ENCODE results near the gene ARHGEF38.

DNA sequence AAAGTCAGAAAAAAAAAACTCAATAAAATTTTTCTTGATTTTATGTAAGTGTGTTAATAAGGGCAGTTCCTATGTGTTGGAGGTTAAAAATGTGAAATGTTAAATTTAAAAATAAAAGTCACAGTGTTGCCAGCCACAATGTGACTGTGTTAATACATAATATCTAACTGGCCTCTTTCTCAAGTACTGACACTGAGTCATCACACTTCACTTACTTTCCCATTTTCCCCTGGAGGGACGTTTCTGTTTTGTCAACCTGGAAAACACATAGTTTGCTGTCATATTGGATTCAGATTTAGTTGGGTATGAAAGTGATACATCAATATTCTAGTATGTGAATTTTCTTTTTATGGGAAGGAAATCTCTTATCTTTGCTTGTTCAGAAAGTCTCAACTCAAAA, 46.4 kb downstream of the ARHGEF38 start:
- TF ChIP-seq, protein P1, sequence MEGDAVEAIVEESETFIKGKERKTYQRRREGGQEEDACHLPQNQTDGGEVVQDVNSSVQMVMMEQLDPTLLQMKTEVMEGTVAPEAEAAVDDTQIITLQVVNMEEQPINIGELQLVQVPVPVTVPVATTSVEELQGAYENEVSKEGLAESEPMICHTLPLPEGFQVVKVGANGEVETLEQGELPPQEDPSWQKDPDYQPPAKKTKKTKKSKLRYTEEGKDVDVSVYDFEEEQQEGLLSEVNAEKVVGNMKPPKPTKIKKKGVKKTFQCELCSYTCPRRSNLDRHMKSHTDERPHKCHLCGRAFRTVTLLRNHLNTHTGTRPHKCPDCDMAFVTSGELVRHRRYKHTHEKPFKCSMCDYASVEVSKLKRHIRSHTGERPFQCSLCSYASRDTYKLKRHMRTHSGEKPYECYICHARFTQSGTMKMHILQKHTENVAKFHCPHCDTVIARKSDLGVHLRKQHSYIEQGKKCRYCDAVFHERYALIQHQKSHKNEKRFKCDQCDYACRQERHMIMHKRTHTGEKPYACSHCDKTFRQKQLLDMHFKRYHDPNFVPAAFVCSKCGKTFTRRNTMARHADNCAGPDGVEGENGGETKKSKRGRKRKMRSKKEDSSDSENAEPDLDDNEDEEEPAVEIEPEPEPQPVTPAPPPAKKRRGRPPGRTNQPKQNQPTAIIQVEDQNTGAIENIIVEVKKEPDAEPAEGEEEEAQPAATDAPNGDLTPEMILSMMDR (conservative IDR thresholded peaks at IDR 0.05) = no peak
- no peak for TF ChIP-seq EZH2 (IDR thresholded peaks at IDR 0.05; ENCODE audit: low read depth)
